MCF 10A (cell line): ENCODE measurements around the gene GPC5. TPM values are rescaled to one million over a fixed set of nuclear protein-coding genes. Genes with fewer than 3 reads are reported as not detected.

Source experiments
- BruUV-seq: library from RNA; stranded (reverse); fragments of 400-500 nt; replicated peaks from 2 replicates; lab custom pipeline; 2021; lab: Mats Ljungman, UMichigan
- CTCF ChIA-PET: fragments of 300-600 bp; sonication (Branson Sonifier 250); formaldehyde crosslinking; extraction: SDS; loops from one replicate; lab custom pipeline; 2021; ENCODE audit warnings: antibody characterized with exemption, inconsistent platforms; lab: Yijun Ruan, JAX
- POLR2A ChIA-PET: fragments of 300-600, 350-650 bp; sonication (Branson Sonifier 250); formaldehyde crosslinking; extraction: SDS; loops from one replicate; lab custom pipeline; 2020; ENCODE audit warnings: antibody characterized with exemption, inconsistent platforms; lab: Yijun Ruan, JAX
- DNase-seq: peaks from one replicate; pipeline ENCODE4 v3.0.0-alpha.2; 2018; ENCODE audit not compliant: unreplicated experiment
- H3K27ac Mint-ChIP-seq: one replicate; pipeline ENCODE4 v1.8.0; 2022; ENCODE audit warnings: mild to moderate bottlenecking, low read depth, mixed read lengths; ENCODE audit not compliant: unreplicated experiment
- H3K27me3 Mint-ChIP-seq: one replicate; pipeline ENCODE4 v1.8.0; 2022; ENCODE audit warnings: mixed read lengths; ENCODE audit not compliant: insufficient read depth, unreplicated experiment
- H3K36me3 Mint-ChIP-seq: one replicate; pipeline ENCODE4 v1.8.0; 2022; ENCODE audit warnings: mild to moderate bottlenecking, moderate library complexity, mixed read lengths; ENCODE audit not compliant: insufficient read depth, unreplicated experiment
- H3K4me1 Mint-ChIP-seq: one replicate; pipeline ENCODE4 v1.8.0; 2022; ENCODE audit warnings: mixed read lengths; ENCODE audit not compliant: insufficient read depth, unreplicated experiment
- H3K4me3 Mint-ChIP-seq: one replicate; pipeline ENCODE4 v1.8.0; 2022; ENCODE audit warnings: mild to moderate bottlenecking, moderate library complexity, mixed read lengths; ENCODE audit not compliant: unreplicated experiment
- H3K9me3 Mint-ChIP-seq: one replicate; pipeline ENCODE4 v1.8.0; 2022; ENCODE audit warnings: mixed read lengths; ENCODE audit not compliant: unreplicated experiment
- intact Hi-C: fragments of 100-400 bp; cut with micrococcal nuclease; formaldehyde crosslinking; loops from 2 replicates; pipeline ENCODE4 v1.14.1; 2022
- total RNA-seq: library from RNA; stranded (reverse); gene quantifications from 2 replicates; pipeline ENCODE4 v1.2.3, GENCODE V29; 2022
- TF ChIP-seq, protein P1 (sequence below): fragments of 200-600 bp; IDR thresholded peaks from one replicate; pipeline ENCODE4 v1.8.0; 2022; ENCODE audit warnings: antibody characterized with exemption, mild to moderate bottlenecking; ENCODE audit not compliant: unreplicated experiment

Gene GPC5
- total RNA-seq, 1 experiment from 2014 or later: not detected

DNA sequence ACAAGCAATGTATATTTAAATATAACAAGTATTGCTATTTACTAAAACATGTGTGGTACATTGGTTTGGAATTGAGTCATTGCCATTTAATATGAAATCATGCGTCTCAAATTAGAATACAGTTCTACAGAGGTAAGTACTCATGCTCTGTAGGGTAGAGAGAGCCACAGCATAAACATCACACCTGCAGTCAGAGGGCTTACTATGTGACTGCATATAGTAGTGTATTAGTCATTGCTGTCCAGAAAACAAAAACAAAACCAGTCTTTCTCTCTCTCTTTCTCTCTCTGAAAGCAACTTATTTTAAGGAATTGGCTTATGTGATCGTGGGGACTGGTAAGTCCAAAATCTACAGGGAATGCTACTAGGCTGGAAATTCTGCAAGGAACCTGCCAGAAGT, 370.3 kb downstream of the GPC5 start:
- POLR2A ChIA-PET: no interaction called here
- Mint-ChIP-seq H3K4me3 (no peak overlapping the region), H3K4me1 (no peaks in the 10 kb centered on the region), H3K27ac (no peak overlapping the region), H3K9me3 (no peaks in the 10 kb centered on the region), H3K36me3 (no peaks in the 10 kb centered on the region), H3K27me3 (peaks cover 76% of the 10 kb centered on the region)
- intact Hi-C loops: no loop called here
- CTCF ChIA-PET: no interaction called here
- DNase-seq: no peak
- BruUV-seq: no TSS peak
- TF ChIP-seq, protein P1, sequence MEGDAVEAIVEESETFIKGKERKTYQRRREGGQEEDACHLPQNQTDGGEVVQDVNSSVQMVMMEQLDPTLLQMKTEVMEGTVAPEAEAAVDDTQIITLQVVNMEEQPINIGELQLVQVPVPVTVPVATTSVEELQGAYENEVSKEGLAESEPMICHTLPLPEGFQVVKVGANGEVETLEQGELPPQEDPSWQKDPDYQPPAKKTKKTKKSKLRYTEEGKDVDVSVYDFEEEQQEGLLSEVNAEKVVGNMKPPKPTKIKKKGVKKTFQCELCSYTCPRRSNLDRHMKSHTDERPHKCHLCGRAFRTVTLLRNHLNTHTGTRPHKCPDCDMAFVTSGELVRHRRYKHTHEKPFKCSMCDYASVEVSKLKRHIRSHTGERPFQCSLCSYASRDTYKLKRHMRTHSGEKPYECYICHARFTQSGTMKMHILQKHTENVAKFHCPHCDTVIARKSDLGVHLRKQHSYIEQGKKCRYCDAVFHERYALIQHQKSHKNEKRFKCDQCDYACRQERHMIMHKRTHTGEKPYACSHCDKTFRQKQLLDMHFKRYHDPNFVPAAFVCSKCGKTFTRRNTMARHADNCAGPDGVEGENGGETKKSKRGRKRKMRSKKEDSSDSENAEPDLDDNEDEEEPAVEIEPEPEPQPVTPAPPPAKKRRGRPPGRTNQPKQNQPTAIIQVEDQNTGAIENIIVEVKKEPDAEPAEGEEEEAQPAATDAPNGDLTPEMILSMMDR: no peak

DNA sequence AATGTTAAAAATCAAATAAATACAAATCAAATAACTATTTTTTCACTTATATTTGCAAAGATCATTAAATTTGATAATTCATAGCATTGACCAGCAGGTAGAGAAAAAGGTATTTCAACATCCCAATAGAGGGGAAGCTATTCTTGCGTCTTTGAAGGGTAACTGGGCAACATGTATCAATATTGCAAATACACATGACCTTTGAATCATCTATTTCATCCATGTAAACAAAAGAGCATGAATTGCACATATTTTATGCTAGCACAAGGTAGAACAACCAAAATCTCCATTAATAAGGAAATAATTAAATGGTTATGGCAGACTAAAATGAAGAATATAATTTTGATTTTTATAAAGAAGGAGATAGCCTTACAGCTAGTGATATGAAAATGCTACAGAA, 372.8 kb downstream of the GPC5 start:
- BruUV-seq: no TSS peak
- DNase-seq: no peak
- Mint-ChIP-seq H3K27ac (no peak overlapping the region), H3K36me3 (no peaks in the 10 kb centered on the region), H3K4me3 (no peak overlapping the region), H3K9me3 (no peaks in the 10 kb centered on the region), H3K4me1 (no peaks in the 10 kb centered on the region), H3K27me3 (peaks cover 69% of the 10 kb centered on the region)
- intact Hi-C loops: no loop called here
- TF ChIP-seq, protein P1: no peak
- CTCF ChIA-PET: no interaction called here
- POLR2A ChIA-PET: no interaction called here

DNA sequence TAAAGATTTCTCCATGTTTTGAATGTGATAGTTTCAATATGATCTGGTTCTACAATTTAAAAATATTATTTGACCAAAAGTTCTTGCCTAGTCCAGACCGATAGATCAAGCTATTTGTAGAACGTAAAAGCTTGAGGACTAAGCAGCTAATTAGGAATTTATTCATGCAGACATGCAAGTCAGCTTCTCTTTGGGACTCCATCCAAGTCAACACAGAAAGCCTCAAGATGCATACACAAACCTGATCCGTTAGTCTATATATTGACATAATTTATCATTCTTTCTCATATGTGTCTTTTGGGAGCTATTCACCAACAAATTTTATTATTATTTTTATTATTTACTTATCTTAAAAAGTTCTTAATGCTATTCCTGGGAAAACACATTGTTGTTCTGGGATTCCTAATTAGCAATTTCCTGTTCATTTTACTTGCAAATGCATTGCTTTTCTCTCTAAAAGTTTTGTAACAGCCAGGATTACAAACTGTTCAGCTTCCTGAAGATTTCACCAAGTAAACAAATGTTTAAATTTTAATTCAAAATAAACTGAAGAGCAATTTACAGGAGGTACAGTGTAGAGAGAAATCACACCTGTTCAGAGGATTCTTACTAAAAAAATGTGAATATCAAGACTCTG, 375.3 kb downstream of the GPC5 start:
- POLR2A ChIA-PET: no interaction called here
- no peak for DNase-seq
- Mint-ChIP-seq H3K4me1 (no peaks in the 10 kb centered on the region), H3K36me3 (no peaks in the 10 kb centered on the region), H3K9me3 (no peaks in the 10 kb centered on the region), H3K27ac (no peak overlapping the region), H3K4me3 (no peak overlapping the region), H3K27me3 (peaks cover 77% of the 10 kb centered on the region)
- no TSS peak for BruUV-seq
- intact Hi-C loops: no loop called here
- CTCF ChIA-PET: no interaction called here
- TF ChIP-seq, protein P1: no peak

DNA sequence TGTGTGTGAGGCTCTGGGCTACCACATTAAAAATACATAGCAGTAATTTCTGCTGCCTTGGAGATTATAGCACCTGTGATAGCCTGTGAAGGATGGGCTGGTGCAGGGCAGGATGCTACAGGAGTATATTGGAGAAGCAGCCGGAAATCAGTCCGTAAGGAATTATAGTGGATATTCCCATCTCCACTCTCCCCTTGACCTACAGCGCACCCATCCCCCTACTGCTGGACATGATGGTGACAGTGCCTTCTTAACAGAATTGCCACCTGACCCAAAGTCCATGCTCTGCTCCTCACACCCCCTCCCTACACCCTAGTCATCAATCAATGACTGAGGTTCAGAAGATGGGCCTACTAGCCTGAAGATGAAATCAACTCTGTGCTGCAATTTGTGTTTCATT, 376.0 kb downstream of the GPC5 start:
- TF ChIP-seq, protein P1: no peak
- no TSS peak for BruUV-seq
- Mint-ChIP-seq H3K36me3 (no peaks in the 10 kb centered on the region), H3K4me3 (no peak overlapping the region), H3K27ac (no peak overlapping the region), H3K27me3 (peaks cover 75% of the 10 kb centered on the region), H3K9me3 (no peaks in the 10 kb centered on the region), H3K4me1 (no peaks in the 10 kb centered on the region)
- ChIA-PET POLR2A (no interaction called here), CTCF (no interaction called here)
- no peak for DNase-seq
- intact Hi-C loops: no loop called here
